ENCODE data around the gene MYO3B. TPM values are rescaled to one million over a fixed set of nuclear protein-coding genes. Genes with fewer than 3 reads are reported as not detected.
A peak's percentile ranks its signal among the peaks of the same experiment; 100 is the strongest.

Gene MYO3B
- total and polyA plus RNA-seq, 8 donors, result 0.38 to 1.3 (median 0.52) TPM

GRCh38 chr2:170310876-170311502 lies 133.0 kb downstream of the MYO3B start:
- TF ChIP-seq CTCF (IDR thresholded peaks at IDR 0.05), result no peak
- H3K36me3 ChIP-seq, result no peaks in the 10 kb centered on the region
- no peak for ATAC-seq
- H3K27ac ChIP-seq, result no peak overlapping the region
- H3K9me3 ChIP-seq, result no peaks in the 10 kb centered on the region
- FAIRE-seq, result no peak
- H3K27me3 ChIP-seq, result no peaks in the 10 kb centered on the region
- intact Hi-C loops (cut with DNase I), result no loop called here
- DNase-seq, result no peak
- peaks cover 0 to 8% (median 6%) of the 10 kb centered on the region in 3 donors for H3K4me1 ChIP-seq
- WGBS, 2 donors, result 57 to 65% methylated on average over 5 of the region's 5 CpGs
- no peak overlapping the region for H3K4me3 ChIP-seq

- ATAC-seq (no peak), FAIRE-seq (no peak), DNase-seq (no peak)
- Histone ChIP-seq H3K9me3 (no peaks in the 10 kb centered on the region), H3K27me3 (no peaks in the 10 kb centered on the region), H3K4me3 (no peak overlapping the region), H3K27ac (no peak overlapping the region), H3K4me1 (no peaks in the 10 kb centered on the region), H3K36me3 (no peaks in the 10 kb centered on the region)
- TF ChIP-seq CTCF (IDR thresholded peaks at IDR 0.05), result no peak
- 61 to 65% methylated on average over 3 of the region's 3 CpGs for WGBS, 2 donors
- intact Hi-C loops (cut with DNase I), result no loop called here
Measured at GRCh38 chr2:170313347-170313991, 135.5 kb downstream of the MYO3B start.

- DNase-seq (no peak), FAIRE-seq (no peak), ATAC-seq (no peak)
- TF ChIP-seq CTCF (IDR thresholded peaks at IDR 0.05), result no peak
- H3K4me3 ChIP-seq, result no peak overlapping the region
- intact Hi-C loops (cut with DNase I), result no loop called here
- H3K36me3 ChIP-seq, result no peaks in the 10 kb centered on the region
- no peaks in the 10 kb centered on the region for H3K9me3 ChIP-seq
- no peak overlapping the region for H3K27ac ChIP-seq
- no peaks in the 10 kb centered on the region for H3K4me1 ChIP-seq
- H3K27me3 ChIP-seq, result no peaks in the 10 kb centered on the region
- 73 to 75% methylated on average over 3 of the region's 3 CpGs for WGBS, 2 donors
Measured at GRCh38 chr2:170313992-170314348, 136.0 kb downstream of the MYO3B start.

- H3K4me1 ChIP-seq, result no peaks in the 10 kb centered on the region
- 69 to 72% methylated on average over 7 of the region's 7 CpGs for WGBS, 2 donors
- intact Hi-C loops (cut with DNase I), result no loop called here
- FAIRE-seq (no peak), DNase-seq (no peak), ATAC-seq (peak in 1 of 4 donors; percentile 37)
- TF ChIP-seq CTCF (IDR thresholded peaks at IDR 0.05), result no peak
- no peak overlapping the region for H3K27ac ChIP-seq
- H3K4me3 ChIP-seq, result no peak overlapping the region
- no peaks in the 10 kb centered on the region for H3K27me3 ChIP-seq
- no peaks in the 10 kb centered on the region for H3K36me3 ChIP-seq
- no peaks in the 10 kb centered on the region for H3K9me3 ChIP-seq
Measured at GRCh38 chr2:170314744-170315447, 136.9 kb downstream of the MYO3B start.

GRCh38 chr2:170320948-170321347 lies 143.0 kb downstream of the MYO3B start:
- no peak for FAIRE-seq

More at GRCh38 chr2:170320948-170321347, 143.0 kb downstream of the MYO3B start:
- Histone ChIP-seq H3K36me3 (no peaks in the 10 kb centered on the region), H3K27ac (no peak overlapping the region), H3K4me3 (no peak overlapping the region), H3K27me3 (no peaks in the 10 kb centered on the region), H3K4me1 (no peaks in the 10 kb centered on the region), H3K9me3 (no peaks in the 10 kb centered on the region)
- WGBS, 2 donors, result 74 to 87% methylated on average over 3 of the region's 3 CpGs
- DNase-seq (no peak), ATAC-seq (no peak)
- TF ChIP-seq CTCF (IDR thresholded peaks at IDR 0.05), result no peak
- intact Hi-C loops (cut with DNase I), result no loop called here

Data from pancreas (tissue), 10 donors.